Measurements from ENCODE around the gene SLC36A2. TPM values are rescaled to one million over a fixed set of nuclear protein-coding genes. Genes with fewer than 3 reads are reported as not detected.
"Not testable (repeated sequence)": the region's sequence is repeated elsewhere in the genome, so short reads cannot be mapped to it uniquely, and the experiment has no call there.

SLC36A2 gene
- total RNA-seq, 2 donors from 2014 or later, result not detected

- no peaks in the 10 kb centered on the region for H3K27me3 ChIP-seq
- H3K9me3 ChIP-seq, result no peaks in the 10 kb centered on the region
- H3K4me1 ChIP-seq, result no peaks in the 10 kb centered on the region
- TF ChIP-seq CTCF (IDR thresholded peaks at IDR 0.05), result no peak
- DNase-seq (ENCODE audit: low spot score), result no peak
- H3K27ac ChIP-seq, result no peak overlapping the region
- no peaks in the 10 kb centered on the region for H3K36me3 ChIP-seq
- H3K4me3 ChIP-seq, result no peak overlapping the region
Observed at GRCh38 chr5:151378616-151379015, 31.3 kb upstream of the SLC36A2 start.

- no peak overlapping the region for H3K4me3 ChIP-seq
- TF ChIP-seq CTCF (IDR thresholded peaks at IDR 0.05), result no peak
- H3K9me3 ChIP-seq, result no peaks in the 10 kb centered on the region
- H3K4me1 ChIP-seq, result no peaks in the 10 kb centered on the region
- no peak overlapping the region for H3K27ac ChIP-seq
- no peaks in the 10 kb centered on the region for H3K36me3 ChIP-seq
- H3K27me3 ChIP-seq, result no peaks in the 10 kb centered on the region
- DNase-seq (ENCODE audit: low spot score), result no peak
Observed at GRCh38 chr5:151374539-151374938, 27.2 kb upstream of the SLC36A2 start.

- not testable (repeated sequence) for H3K4me1 ChIP-seq; H3K4me3 ChIP-seq; H3K36me3 ChIP-seq; H3K27ac ChIP-seq; DNase-seq (ENCODE audit: low spot score); H3K27me3 ChIP-seq
- peaks cover 8 to 44% of the 10 kb centered on the region in 2 donors for H3K9me3 ChIP-seq
Observed at GRCh38 chr5:151367038-151367437, 19.7 kb upstream of the SLC36A2 start.

GRCh38 chr5:151363673-151364072, 16.3 kb upstream of the SLC36A2 start:
- no peaks in the 10 kb centered on the region for H3K27me3 ChIP-seq
- H3K36me3 ChIP-seq, result no peaks in the 10 kb centered on the region
- no peak for TF ChIP-seq CTCF (IDR thresholded peaks at IDR 0.05)
- H3K27ac ChIP-seq, result no peak overlapping the region
- H3K4me3 ChIP-seq, result no peak overlapping the region
- no peaks in the 10 kb centered on the region for H3K4me1 ChIP-seq
- H3K9me3 ChIP-seq, result peaks cover 8 to 55% of the 10 kb centered on the region in 2 donors
- no peak for DNase-seq (ENCODE audit: low spot score)

- H3K9me3 ChIP-seq, result peaks cover 3 to 48% of the 10 kb centered on the region in 2 donors
- DNase-seq (ENCODE audit: low spot score), result no peak
- no peak for TF ChIP-seq CTCF (IDR thresholded peaks at IDR 0.05)
Observed at GRCh38 chr5:151362970-151363369, 15.6 kb upstream of the SLC36A2 start.

GRCh38 chr5:151359391-151359790, 12.0 kb upstream of the SLC36A2 start:
- DNase-seq (ENCODE audit: low spot score), result no peak
- no peaks in the 10 kb centered on the region for H3K27me3 ChIP-seq
- no peak overlapping the region for H3K27ac ChIP-seq
- no peak overlapping the region for H3K4me3 ChIP-seq
- TF ChIP-seq CTCF (IDR thresholded peaks at IDR 0.05), result no peak
- H3K9me3 ChIP-seq, result peaks cover 0 to 25% of the 10 kb centered on the region in 2 donors
- H3K36me3 ChIP-seq, result no peaks in the 10 kb centered on the region
- H3K4me1 ChIP-seq, result no peaks in the 10 kb centered on the region

More at GRCh38 chr5:151362970-151363369, 15.6 kb upstream of the SLC36A2 start:
- no peak overlapping the region for H3K27ac ChIP-seq
- H3K36me3 ChIP-seq, result no peaks in the 10 kb centered on the region
- H3K27me3 ChIP-seq, result no peaks in the 10 kb centered on the region
- no peak overlapping the region for H3K4me3 ChIP-seq
- H3K4me1 ChIP-seq, result no peaks in the 10 kb centered on the region
